LNCAP (cell line): ENCODE measurements around the gene DNM2.

Source experiments
- CTCF ChIP-seq: fragments of 450-650 bp; IDR thresholded peaks from 2 replicates; pipeline ENCODE4 v1.5.1; 2017; ENCODE audit warnings: mild to moderate bottlenecking

Gene DNM2

GRCh38 chr19:10819124-10820060 is 101.5 kb downstream of the DNM2 start:
- TF ChIP-seq CTCF: no peak

GRCh38 chr19:10820173-10820572 is 102.3 kb downstream of the DNM2 start:
- peak; percentile 28; the same call in 1 of the 2 replicates for TF ChIP-seq CTCF

GRCh38 chr19:10823690-10824089 is 105.8 kb downstream of the DNM2 start:
- TF ChIP-seq CTCF: no peak

GRCh38 chr19:10826231-10826630 is 108.4 kb downstream of the DNM2 start:
- TF ChIP-seq CTCF: no peak

- no peak for TF ChIP-seq CTCF
These were observed 109.0 kb downstream of the DNM2 start for GRCh38 chr19:10826846-10827245.

- TF ChIP-seq CTCF: no peak
These were observed 111.3 kb downstream of the DNM2 start for GRCh38 chr19:10828981-10829821.

- TF ChIP-seq CTCF: no peak
These were observed 112.1 kb downstream of the DNM2 start for GRCh38 chr19:10829967-10830366.
